Measurements from ENCODE around the gene CD3D. TPM values are rescaled to one million over a fixed set of nuclear protein-coding genes. Genes with fewer than 3 reads are reported as not detected.

Gene CD3D
- total RNA-seq, 1 donor from 2014 or later = 0.61 TPM

DNA sequence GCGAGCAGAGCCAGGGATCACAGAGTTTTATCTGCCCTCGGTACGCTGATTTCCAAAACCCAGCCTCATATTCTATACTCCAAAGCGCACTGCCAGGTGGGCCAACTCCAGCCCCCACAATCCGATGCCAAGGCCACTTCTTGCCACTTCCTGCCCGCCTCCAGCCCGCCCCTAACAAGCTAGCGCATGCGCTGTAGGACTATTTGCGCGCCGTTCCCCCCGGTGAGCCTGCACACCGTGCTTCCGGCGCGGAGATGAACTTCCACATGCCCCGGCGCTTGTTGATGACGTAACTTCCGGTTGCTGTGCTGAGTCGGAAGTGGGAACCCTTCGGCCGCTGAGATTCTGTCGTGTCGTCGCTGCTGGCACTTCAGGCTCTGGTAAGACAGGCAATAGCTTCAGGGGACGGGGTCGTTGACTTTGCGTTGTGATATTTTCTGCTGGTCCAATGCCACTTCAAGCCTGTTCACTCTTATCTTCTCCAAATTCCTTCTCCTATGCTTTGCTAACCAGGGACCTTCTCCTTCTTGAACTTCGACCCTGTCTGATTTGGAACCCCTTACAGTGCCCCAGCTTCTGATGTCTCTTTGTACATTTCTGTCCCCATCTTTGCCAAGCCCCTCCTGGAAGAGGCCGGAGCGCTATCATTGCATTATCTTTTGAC, 16.9 kb upstream of the CD3D start, which contains the start of gene UBE4A:
Gene UBE4A, plus strand, starts transcription at position 306 of the 664 bp plus-strand sequence. CDS start 5,481 bp downstream, outside the sequence.
- H4K20me1 ChIP-seq (ENCODE audit: insufficient read depth, low read length) = peaks cover 20% of the 10 kb centered on the region
- no peaks in the 10 kb centered on the region for H3K9me3 Mint-ChIP-seq (ENCODE audit: unreplicated experiment)
- H3K36me3 Mint-ChIP-seq (ENCODE audit: low read depth, unreplicated experiment) = no peaks in the 10 kb centered on the region
- H3K27ac ChIP-seq (ENCODE audit: low read depth, low read length) = peak within 1 kb of the TSS; percentile 66
- peak; percentile 26 for FAIRE-seq
- H3K27me3 Mint-ChIP-seq (ENCODE audit: low read depth, unreplicated experiment) = peaks cover 8% of the 10 kb centered on the region
- peaks cover 9% of the 10 kb centered on the region for H3K4me1 Mint-ChIP-seq (ENCODE audit: low read depth, unreplicated experiment)
- H3K36me3 ChIP-seq (ENCODE audit: insufficient read depth, low read length) = peaks cover 2% of the 10 kb centered on the region
- peak within 1 kb of the TSS; percentile 97 for H3K9ac ChIP-seq (ENCODE audit: low read length)
- H3K4me3 Mint-ChIP-seq (ENCODE audit: unreplicated experiment) = peak within 1 kb of the TSS; percentile 96
- H3K4me1 ChIP-seq (ENCODE audit: insufficient read depth, low read length) = peaks cover 3% of the 10 kb centered on the region
- H3K9me3 ChIP-seq (ENCODE audit: insufficient read depth, low read depth, low read length) = no peaks in the 10 kb centered on the region
- peak within 1 kb of the TSS; percentile 89 for H3K4me2 ChIP-seq (ENCODE audit: low read length)
- peak; percentile 85 for DNase-seq (ENCODE audit: low read depth)
- peak within 1 kb of the TSS; percentile 99 for H2AFZ ChIP-seq (ENCODE audit: low read depth, low read length)
- peaks cover 49% of the 10 kb centered on the region for H3K79me2 ChIP-seq (ENCODE audit: insufficient read depth, low read length)
- H3K27ac Mint-ChIP-seq (ENCODE audit: unreplicated experiment) = peak within 1 kb of the TSS; percentile 63
- peak within 1 kb of the TSS; percentile 100 for H3K4me3 ChIP-seq (ENCODE audit: insufficient read depth, low read depth, low read length)
- H3K27me3 ChIP-seq (ENCODE audit: insufficient read depth, low read length) = no peaks in the 10 kb centered on the region
- no peak for TF ChIP-seq EZH2 (IDR thresholded peaks at IDR 0.05; ENCODE audit: insufficient read depth, low read length)
- TF ChIP-seq, protein P1, sequence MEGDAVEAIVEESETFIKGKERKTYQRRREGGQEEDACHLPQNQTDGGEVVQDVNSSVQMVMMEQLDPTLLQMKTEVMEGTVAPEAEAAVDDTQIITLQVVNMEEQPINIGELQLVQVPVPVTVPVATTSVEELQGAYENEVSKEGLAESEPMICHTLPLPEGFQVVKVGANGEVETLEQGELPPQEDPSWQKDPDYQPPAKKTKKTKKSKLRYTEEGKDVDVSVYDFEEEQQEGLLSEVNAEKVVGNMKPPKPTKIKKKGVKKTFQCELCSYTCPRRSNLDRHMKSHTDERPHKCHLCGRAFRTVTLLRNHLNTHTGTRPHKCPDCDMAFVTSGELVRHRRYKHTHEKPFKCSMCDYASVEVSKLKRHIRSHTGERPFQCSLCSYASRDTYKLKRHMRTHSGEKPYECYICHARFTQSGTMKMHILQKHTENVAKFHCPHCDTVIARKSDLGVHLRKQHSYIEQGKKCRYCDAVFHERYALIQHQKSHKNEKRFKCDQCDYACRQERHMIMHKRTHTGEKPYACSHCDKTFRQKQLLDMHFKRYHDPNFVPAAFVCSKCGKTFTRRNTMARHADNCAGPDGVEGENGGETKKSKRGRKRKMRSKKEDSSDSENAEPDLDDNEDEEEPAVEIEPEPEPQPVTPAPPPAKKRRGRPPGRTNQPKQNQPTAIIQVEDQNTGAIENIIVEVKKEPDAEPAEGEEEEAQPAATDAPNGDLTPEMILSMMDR (IDR thresholded peaks at IDR 0.05; ENCODE audit: insufficient read depth, low read depth, low read length) = no peak

DNA sequence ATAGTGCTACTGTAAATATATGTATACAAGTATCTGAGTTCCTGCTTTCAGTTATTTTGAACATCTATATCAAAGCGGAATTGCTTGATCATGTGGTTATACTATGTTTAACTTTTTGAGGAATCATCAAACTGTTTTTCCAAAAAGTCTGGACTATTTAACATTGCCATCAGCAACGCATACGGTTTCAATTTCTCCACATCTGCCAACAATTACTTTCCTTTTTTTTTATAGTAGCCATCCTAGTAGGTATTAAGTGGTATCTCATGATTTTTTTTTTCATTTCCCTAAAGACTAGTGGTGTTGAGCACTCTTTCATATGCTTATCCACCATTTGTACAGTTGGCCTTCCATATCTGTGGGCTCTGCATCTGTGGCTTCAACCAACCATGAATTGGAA, 15.6 kb upstream of the CD3D start:
- no peak overlapping the region for H3K4me3 Mint-ChIP-seq (ENCODE audit: unreplicated experiment)
- H2AFZ ChIP-seq (ENCODE audit: low read depth, low read length) = no peak overlapping the region

More for the DNA sequence above, 15.6 kb upstream of the CD3D start:
- Histone ChIP-seq H3K4me1 (ENCODE audit: insufficient read depth, low read length) (peaks cover 3% of the 10 kb centered on the region), H4K20me1 (ENCODE audit: insufficient read depth, low read length) (peaks cover 13% of the 10 kb centered on the region), H3K27ac (ENCODE audit: low read depth, low read length) (no peak overlapping the region), H3K4me3 (ENCODE audit: insufficient read depth, low read depth, low read length) (no peak overlapping the region), H3K9ac (ENCODE audit: low read length) (no peak overlapping the region), H3K79me2 (ENCODE audit: insufficient read depth, low read length) (peaks cover 36% of the 10 kb centered on the region), H3K4me2 (ENCODE audit: low read length) (no peak overlapping the region), H3K36me3 (ENCODE audit: insufficient read depth, low read length) (no peaks in the 10 kb centered on the region), H3K9me3 (ENCODE audit: insufficient read depth, low read depth, low read length) (no peaks in the 10 kb centered on the region), H3K27me3 (ENCODE audit: insufficient read depth, low read length) (no peaks in the 10 kb centered on the region)
- FAIRE-seq = no peak
- H3K36me3 Mint-ChIP-seq (ENCODE audit: low read depth, unreplicated experiment) = no peaks in the 10 kb centered on the region
- H3K9me3 Mint-ChIP-seq (ENCODE audit: unreplicated experiment) = no peaks in the 10 kb centered on the region
- no peak for DNase-seq (ENCODE audit: low read depth)
- H3K4me1 Mint-ChIP-seq (ENCODE audit: low read depth, unreplicated experiment) = peaks cover 9% of the 10 kb centered on the region
- no peak for TF ChIP-seq EZH2 (IDR thresholded peaks at IDR 0.05; ENCODE audit: insufficient read depth, low read length)
- TF ChIP-seq, protein P1 (IDR thresholded peaks at IDR 0.05; ENCODE audit: insufficient read depth, low read depth, low read length) = no peak
- H3K27ac Mint-ChIP-seq (ENCODE audit: unreplicated experiment) = no peak overlapping the region
- H3K27me3 Mint-ChIP-seq (ENCODE audit: low read depth, unreplicated experiment) = peaks cover 8% of the 10 kb centered on the region

Measured in astrocyte (in vitro differentiated cells and primary cell).